Stomach smooth muscle (tissue), 2 donors: ENCODE results near the gene NR2E1.

Experiments
- H3K27ac ChIP-seq: one replicate; pipeline ENCODE4 v1.7.0; 2013; ENCODE audit warnings: mild to moderate bottlenecking, low read length, inconsistent platforms
- H3K27me3 ChIP-seq, 2 donors: one replicate each; pipeline ENCODE4 v1.7.0; 2013; ENCODE audit warnings: low read length in 2 of 2; ENCODE audit not compliant: insufficient read depth in 2 of 2, control insufficient read depth in 1 of 2
- H3K36me3 ChIP-seq, 2 donors: one replicate each; pipeline ENCODE4 v1.7.0; 2013; ENCODE audit warnings: low read length in 2 of 2; ENCODE audit not compliant: control insufficient read depth in 2 of 2, insufficient read depth in 2 of 2
- H3K4me1 ChIP-seq: one replicate; pipeline ENCODE4 v1.7.0; 2013; ENCODE audit warnings: low read length; ENCODE audit not compliant: control insufficient read depth, insufficient read depth
- H3K4me3 ChIP-seq, 2 donors: one replicate each; pipeline ENCODE4 v1.7.0; 2013; ENCODE audit warnings: low read length in 2 of 2
- H3K9ac ChIP-seq, 2 donors: one replicate each; pipeline ENCODE4 v1.7.0; 2013; ENCODE audit warnings: low read length in 2 of 2, mild to moderate bottlenecking in 1 of 2
- H3K9me3 ChIP-seq, 2 donors: one replicate each; pipeline ENCODE4 v1.7.0; 2013; ENCODE audit warnings: low read length in 2 of 2; ENCODE audit not compliant: control insufficient read depth in 2 of 2
- donor health status: healthy.
- donor health status: Pancreatic carcinoma.

The NR2E1 gene

GRCh38 chr6:108164815-108165706 lies 761 bp upstream of the NR2E1 start:
- Histone ChIP-seq H3K9ac (no peak overlapping the region), H3K9me3 (peaks cover 0 to 9% of the 10 kb centered on the region in 2 donors), H3K27ac (no peak overlapping the region), H3K27me3 (peaks cover 92 to 98% of the 10 kb centered on the region in 2 donors), H3K4me1 (peaks cover 44% of the 10 kb centered on the region), H3K4me3 (peak overlapping the region in 1 of 2 donors; percentile 55), H3K36me3 (no peaks in the 10 kb centered on the region)

GRCh38 chr6:108166664-108167448 lies 1.0 kb downstream of the NR2E1 start:
- peaks cover 90 to 100% of the 10 kb centered on the region in 2 donors for H3K27me3 ChIP-seq
- no peak overlapping the region for H3K9ac ChIP-seq
- peaks cover 44% of the 10 kb centered on the region for H3K4me1 ChIP-seq
- no peaks in the 10 kb centered on the region for H3K9me3 ChIP-seq
- no peak overlapping the region for H3K27ac ChIP-seq
- H3K4me3 ChIP-seq, result peak overlapping the region in 1 of 2 donors; percentile 8
- H3K36me3 ChIP-seq, result no peaks in the 10 kb centered on the region

GRCh38 chr6:108167449-108168089 lies 1.7 kb downstream of the NR2E1 start:
- Histone ChIP-seq H3K4me3 (peak overlapping the region in 1 of 2 donors; percentile 19), H3K36me3 (no peaks in the 10 kb centered on the region), H3K9ac (no peak overlapping the region), H3K27ac (no peak overlapping the region), H3K4me1 (peaks cover 44% of the 10 kb centered on the region), H3K9me3 (no peaks in the 10 kb centered on the region), H3K27me3 (peaks cover 89 to 99% of the 10 kb centered on the region in 2 donors)

GRCh38 chr6:108168090-108168463 lies 2.3 kb downstream of the NR2E1 start:
- Histone ChIP-seq H3K4me1 (peaks cover 44% of the 10 kb centered on the region), H3K9me3 (no peaks in the 10 kb centered on the region), H3K36me3 (no peaks in the 10 kb centered on the region), H3K9ac (no peak overlapping the region), H3K4me3 (peak overlapping the region; percentile 19 to 57), H3K27me3 (peaks cover 84 to 99% of the 10 kb centered on the region in 2 donors), H3K27ac (no peak overlapping the region)

DNA sequence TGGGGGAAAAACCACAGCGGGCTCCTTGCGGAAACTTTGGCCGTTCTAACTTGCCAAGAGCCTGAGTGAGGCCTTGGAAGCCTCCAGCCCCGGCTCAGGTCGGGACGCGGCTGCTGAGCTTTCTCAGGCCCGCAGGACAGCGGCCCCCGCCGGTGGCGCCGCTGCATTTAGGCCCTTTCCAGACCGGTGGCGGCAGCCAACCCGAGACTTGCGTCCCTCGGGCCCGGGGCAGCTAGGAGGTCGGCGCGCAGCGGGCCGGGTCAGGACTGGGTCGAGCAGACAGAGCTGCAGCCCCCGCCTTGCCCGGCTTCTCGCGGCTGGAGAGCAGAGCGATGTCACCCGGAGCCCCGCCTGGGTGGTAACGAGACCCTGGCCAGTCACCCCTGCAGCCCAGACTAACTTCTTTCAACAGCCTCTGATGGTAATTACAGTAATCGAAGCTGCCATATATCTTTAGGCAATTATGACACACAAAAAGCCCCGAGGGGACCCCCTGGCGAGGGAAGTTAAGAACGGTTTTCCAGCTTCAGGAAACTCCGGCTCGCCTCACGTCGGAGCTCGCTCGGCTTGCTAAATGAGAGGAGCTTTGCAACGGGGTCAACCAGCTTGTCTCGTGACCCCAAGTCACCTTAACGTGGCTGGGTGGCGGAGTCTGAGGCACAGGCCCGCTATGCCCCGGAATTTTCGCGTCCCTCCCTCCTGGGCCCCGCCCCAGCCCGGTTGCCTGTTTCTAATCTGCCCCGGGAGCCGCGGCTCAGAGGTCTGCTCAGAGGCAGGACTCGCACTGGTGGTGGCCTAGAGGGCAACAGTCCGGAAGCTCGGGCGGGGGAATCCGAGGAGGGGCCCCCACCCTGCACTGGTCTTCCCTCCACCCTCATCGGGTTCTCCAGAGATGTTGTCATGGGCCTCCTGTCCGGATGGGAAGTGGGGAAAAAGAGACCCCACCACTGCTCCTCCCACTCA lies 3.0 kb downstream of the NR2E1 start:
- Histone ChIP-seq H3K27me3 (peaks cover 77 to 95% of the 10 kb centered on the region in 2 donors), H3K4me1 (peaks cover 44% of the 10 kb centered on the region), H3K4me3 (peak overlapping the region; percentile 19 to 57), H3K36me3 (no peaks in the 10 kb centered on the region), H3K27ac (no peak overlapping the region), H3K9me3 (no peaks in the 10 kb centered on the region), H3K9ac (no peak overlapping the region)

GRCh38 chr6:108169464-108170331 lies 3.9 kb downstream of the NR2E1 start:
- Histone ChIP-seq H3K36me3 (no peaks in the 10 kb centered on the region), H3K4me1 (peaks cover 40% of the 10 kb centered on the region), H3K4me3 (peak overlapping the region; percentile 16 to 57), H3K27ac (no peak overlapping the region), H3K9ac (no peak overlapping the region), H3K9me3 (no peaks in the 10 kb centered on the region), H3K27me3 (peaks cover 75 to 95% of the 10 kb centered on the region in 2 donors)

GRCh38 chr6:108170332-108171290 lies 4.8 kb downstream of the NR2E1 start:
- H3K4me1 ChIP-seq, result peaks cover 37% of the 10 kb centered on the region
- H3K27ac ChIP-seq, result no peak overlapping the region
- no peaks in the 10 kb centered on the region for H3K9me3 ChIP-seq
- H3K36me3 ChIP-seq, result no peaks in the 10 kb centered on the region
- H3K9ac ChIP-seq, result no peak overlapping the region
- no peak overlapping the region for H3K4me3 ChIP-seq
- H3K27me3 ChIP-seq, result peaks cover 75 to 95% of the 10 kb centered on the region in 2 donors

DNA sequence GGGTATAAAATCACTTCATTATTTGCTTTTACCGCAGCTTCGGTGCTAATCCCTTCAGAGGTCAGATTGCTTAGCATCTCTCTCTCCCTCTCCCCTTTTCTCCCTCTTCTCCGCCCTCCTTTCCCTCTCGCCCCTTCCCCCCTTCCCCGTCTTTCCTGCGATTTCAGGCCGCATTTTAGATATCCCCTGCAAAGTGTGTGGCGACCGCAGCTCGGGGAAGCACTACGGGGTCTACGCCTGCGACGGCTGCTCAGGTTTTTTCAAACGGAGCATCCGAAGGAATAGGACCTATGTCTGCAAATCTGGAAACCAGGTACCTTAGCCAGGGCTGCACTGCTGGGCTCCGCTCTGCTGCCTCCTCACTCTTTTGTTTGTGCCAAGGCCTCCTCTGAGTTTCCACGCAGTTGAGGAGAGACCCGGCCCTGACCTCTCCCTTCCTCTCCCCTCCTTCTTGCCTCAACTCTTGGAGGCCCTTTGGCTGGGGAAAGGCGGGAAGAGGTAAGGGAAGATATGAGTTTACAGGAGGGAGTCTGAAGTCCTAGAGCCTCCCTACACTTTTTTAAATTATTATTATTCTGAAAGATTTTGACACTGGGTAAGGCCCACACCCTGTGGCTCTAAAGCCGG lies 5.6 kb downstream of the NR2E1 start:
- Histone ChIP-seq H3K9ac (no peak overlapping the region), H3K4me1 (peaks cover 37% of the 10 kb centered on the region), H3K27me3 (peaks cover 75 to 95% of the 10 kb centered on the region in 2 donors), H3K4me3 (no peak overlapping the region), H3K9me3 (no peaks in the 10 kb centered on the region), H3K27ac (no peak overlapping the region), H3K36me3 (no peaks in the 10 kb centered on the region)
